IMR-90 (cell line): ENCODE measurements around the gene NUP210L. TPM values are rescaled to one million over a fixed set of nuclear protein-coding genes. Genes with fewer than 3 reads are reported as not detected.

Source experiments
- ATAC-seq: fragments of 200-7000 bp; cut with Tn5 transposase; 2 replicates; pipeline ENCODE4 v1.9.1; 2020; ENCODE audit warnings: low read depth, mild to moderate bottlenecking, moderate library complexity
- BruUV-seq: library from RNA; stranded (reverse); fragments of 400-500 nt; replicated peaks from 2 replicates; lab custom pipeline; 2021; lab: Mats Ljungman, UMichigan
- CTCF ChIA-PET: fragments of 300-600 bp; formaldehyde crosslinking; extraction: SDS; loops from one replicate; lab custom pipeline; 2021; ENCODE audit warnings: antibody characterized with exemption; lab: Yijun Ruan, JAX
- POLR2A ChIA-PET: fragments of 300-600 bp; sonication (Branson Sonifier 250); formaldehyde crosslinking; loops from one replicate; lab custom pipeline; 2022; ENCODE audit warnings: antibody characterized with exemption; ENCODE audit not compliant: unreplicated experiment; lab: Charles Lee
- DNase-seq: peaks from one replicate; pipeline ENCODE4 v3.0.0; 2013
- H2AFZ ChIP-seq: replicated peaks from 2 replicates; pipeline ENCODE3; 2013; ENCODE audit warnings: low read length, mild to moderate bottlenecking; ENCODE audit not compliant: poor library complexity
- H2AK5ac ChIP-seq: 2 replicates; pipeline ENCODE4 v1.6.1; 2013; ENCODE audit warnings: low read depth, low read length, inconsistent platforms
- H2AK9ac ChIP-seq: replicated peaks from 2 replicates; pipeline ENCODE3; 2013; ENCODE audit warnings: mild to moderate bottlenecking, low read depth, low read length, moderate library complexity; ENCODE audit not compliant: poor library complexity
- H2BK120ac ChIP-seq: 2 replicates; pipeline ENCODE4 v1.6.1; 2013; ENCODE audit warnings: low read depth, low read length, inconsistent platforms
- H2BK15ac ChIP-seq: 3 replicates; pipeline ENCODE4 v1.6.1; 2013; ENCODE audit warnings: low read depth, low read length, inconsistent platforms
- H2BK20ac ChIP-seq: 2 replicates; pipeline ENCODE4 v1.6.1; 2013; ENCODE audit warnings: low read depth, mild to moderate bottlenecking, inconsistent platforms, low read length, moderate library complexity
- H2BK5ac ChIP-seq: 2 replicates; pipeline ENCODE4 v1.6.1; 2013; ENCODE audit warnings: mild to moderate bottlenecking, low read depth, low read length, inconsistent platforms; ENCODE audit not compliant: poor library complexity, severe bottlenecking
- H3K14ac ChIP-seq: replicated peaks from 2 replicates; pipeline ENCODE4 v1.6.1; 2013; ENCODE audit warnings: low read depth, low read length, inconsistent platforms
- H3K18ac ChIP-seq: 2 replicates; pipeline ENCODE4 v1.6.1; 2013; ENCODE audit warnings: low read depth, low read length, control low read depth
- H3K23ac ChIP-seq: 2 replicates; pipeline ENCODE4 v1.6.1; 2013; ENCODE audit warnings: low read depth, low read length, inconsistent platforms
- H3K27ac ChIP-seq: 2 replicates; pipeline ENCODE4 v1.5.1; 2013; ENCODE audit warnings: mild to moderate bottlenecking, control low read depth, low read length; ENCODE audit not compliant: insufficient read depth
- H3K27me3 ChIP-seq: 2 replicates; pipeline ENCODE4 v1.6.1; 2013; ENCODE audit warnings: low read length; ENCODE audit not compliant: control insufficient read depth, insufficient read depth
- H3K36me3 ChIP-seq: 2 replicates; pipeline ENCODE4 v1.6.1; 2013; ENCODE audit warnings: low read length, mixed read lengths; ENCODE audit not compliant: control insufficient read depth, insufficient read depth
- H3K4ac ChIP-seq: 2 replicates; pipeline ENCODE4 v1.6.1; 2013; ENCODE audit warnings: low read depth, low read length, inconsistent platforms
- H3K4me1 ChIP-seq: 2 replicates; pipeline ENCODE4 v1.6.1; 2013; ENCODE audit warnings: low read length, mixed read lengths; ENCODE audit not compliant: control insufficient read depth, insufficient read depth
- H3K4me2 ChIP-seq: 2 replicates; pipeline ENCODE4 v1.6.1; 2013; ENCODE audit warnings: low read depth, mild to moderate bottlenecking, control low read depth, low read length, moderate library complexity
- H3K4me3 ChIP-seq: 2 replicates; pipeline ENCODE4 v1.5.1; 2013; ENCODE audit warnings: low read depth, mild to moderate bottlenecking, control low read depth, low read length, moderate library complexity; ENCODE audit not compliant: insufficient read depth
- H3K56ac ChIP-seq: 2 replicates; pipeline ENCODE4 v1.6.1; 2013; ENCODE audit warnings: low read length, inconsistent platforms; ENCODE audit not compliant: insufficient read depth; ENCODE audit errors: extremely low read depth
- H3K79me1 ChIP-seq, 2 experiments: 2 replicates each; pipeline ENCODE4 v1.6.1; 2013; ENCODE audit warnings: low read length in 2 of 2, inconsistent platforms in 1 of 2, low read depth in 1 of 2
- H3K9ac ChIP-seq: 2 replicates; pipeline ENCODE4 v1.6.1; 2013; ENCODE audit warnings: low read depth, low read length, control low read depth
- H3K9me1 ChIP-seq: 2 replicates; pipeline ENCODE4 v1.6.1; 2013; ENCODE audit warnings: low read length, inconsistent platforms; ENCODE audit not compliant: insufficient read depth
- H3K9me3 ChIP-seq: 2 replicates; pipeline ENCODE4 v1.6.1; 2013; ENCODE audit warnings: low read length; ENCODE audit not compliant: control insufficient read depth, insufficient read depth
- H4K20me1 ChIP-seq: 2 replicates; pipeline ENCODE4 v1.6.1; 2013; ENCODE audit warnings: low read length, inconsistent platforms; ENCODE audit not compliant: insufficient read depth
- H4K5ac ChIP-seq: 2 replicates; pipeline ENCODE4 v1.6.1; 2013; ENCODE audit warnings: mild to moderate bottlenecking, low read depth, low read length, control low read depth
- H4K8ac ChIP-seq, 2 experiments: 2 replicates each; pipeline ENCODE4 v1.6.1; 2013; ENCODE audit warnings: low read depth in 2 of 2, low read length in 2 of 2, control low read depth in 1 of 2, inconsistent platforms in 1 of 2
- H4K91ac ChIP-seq: 2 replicates; pipeline ENCODE4 v1.6.1; 2013; ENCODE audit warnings: low read depth, low read length, inconsistent platforms; ENCODE audit not compliant: insufficient read depth
- FOS ChIP-seq: fragments of 150-350 bp; IDR thresholded peaks from 2 replicates; pipeline ENCODE4 v1.6.1; 2016; ENCODE audit warnings: low read depth, low read length
- dilution Hi-C: fragments of 300-500 bp; cut with HindIII; formaldehyde crosslinking; loops from one replicate; pipeline ENCODE4 v1.14.3; 2018; ENCODE audit warnings: low sequenced_read_pairs; ENCODE audit not compliant: unreplicated experiment
- in situ Hi-C: fragments of 300-500 bp; cut with MboI; formaldehyde crosslinking; loops from 3 replicates; pipeline ENCODE4 v1.14.3; 2019; ENCODE audit warnings: low sequenced_read_pairs, inconsistent platforms, mixed read lengths
- intact Hi-C: fragments of 100-400 bp; cut with micrococcal nuclease; formaldehyde crosslinking; loops from 2 replicates; pipeline ENCODE4 v1.10.0; 2022
- polyA plus RNA-seq, 3 experiments: library from polyadenylated mRNA; depleted of rRNA; stranded (reverse); fragments of >200 nt; gene quantifications; 2 replicates each; pipeline ENCODE4 v1.2.3, GENCODE V29; 2012; ENCODE audit warnings: low replicate concordance in 1 of 3
- total RNA-seq: library from RNA; depleted of rRNA; stranded (reverse); fragments of >200 nt; gene quantifications from 2 replicates; pipeline ENCODE4 v1.2.3, GENCODE V29; 2012
- TF ChIP-seq, protein P1 (sequence below): fragments of 150-350 bp; IDR thresholded peaks from 2 replicates; pipeline ENCODE4 v1.6.1; 2017; ENCODE audit warnings: mild to moderate bottlenecking, antibody characterized with exemption, low read length, low read depth

Gene NUP210L
- total and polyA plus RNA-seq, 2 of the 4 experiments (the other 2 are of a cell fraction): under 0.01 to 0.02 TPM

DNA sequence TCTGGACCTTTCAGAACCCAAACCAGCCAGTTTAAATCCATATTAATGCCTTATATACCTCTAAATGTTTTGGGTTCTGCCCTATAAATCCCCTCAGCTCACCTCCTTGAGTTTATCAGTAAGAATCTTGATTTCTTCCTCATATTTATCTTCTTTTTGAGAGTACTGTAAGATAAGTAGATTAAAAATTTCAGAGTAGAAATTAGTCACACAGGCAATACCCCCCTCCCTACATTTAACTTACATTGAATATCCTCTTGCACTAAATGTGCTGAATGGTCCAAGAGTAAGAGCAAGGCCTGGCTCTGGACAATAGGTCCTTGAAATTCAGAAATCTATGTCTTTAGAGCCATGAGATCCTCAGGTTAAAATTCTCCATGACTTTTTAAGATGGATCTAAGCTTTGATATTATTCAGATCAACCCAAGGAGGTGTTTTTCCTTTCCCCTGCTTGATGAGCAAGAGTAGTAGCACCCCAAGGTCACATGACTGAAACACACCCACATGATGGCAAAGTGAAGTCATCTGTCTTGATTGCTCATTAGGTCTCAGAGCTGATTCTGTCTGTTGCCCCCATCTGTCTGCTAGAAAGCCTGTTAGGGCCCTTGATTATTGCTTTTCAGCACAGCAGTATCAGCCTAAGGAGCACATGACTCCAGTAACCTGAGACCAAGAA is 15.8 kb upstream of the NUP210L start:
- TF ChIP-seq FOS: no peak
- TF ChIP-seq, protein P1, sequence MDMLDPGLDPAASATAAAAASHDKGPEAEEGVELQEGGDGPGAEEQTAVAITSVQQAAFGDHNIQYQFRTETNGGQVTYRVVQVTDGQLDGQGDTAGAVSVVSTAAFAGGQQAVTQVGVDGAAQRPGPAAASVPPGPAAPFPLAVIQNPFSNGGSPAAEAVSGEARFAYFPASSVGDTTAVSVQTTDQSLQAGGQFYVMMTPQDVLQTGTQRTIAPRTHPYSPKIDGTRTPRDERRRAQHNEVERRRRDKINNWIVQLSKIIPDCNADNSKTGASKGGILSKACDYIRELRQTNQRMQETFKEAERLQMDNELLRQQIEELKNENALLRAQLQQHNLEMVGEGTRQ: peak; percentile 74
- Histone ChIP-seq H3K14ac (no peak overlapping the region), H2BK15ac (no peak overlapping the region), H3K23ac (no peak overlapping the region), H3K9ac (no peak overlapping the region), H2BK120ac (no peak overlapping the region), H2AFZ (no peak overlapping the region), H3K79me1 (peaks cover 49 to 63% of the 10 kb centered on the region in 2 experiments), H4K20me1 (peaks cover 54% of the 10 kb centered on the region), H3K56ac (no peak overlapping the region), H3K4me1 (peaks cover 2% of the 10 kb centered on the region; the same call in 1 of the 2 replicates), H3K36me3 (peaks cover 72% of the 10 kb centered on the region), H2AK9ac (no peak overlapping the region), H4K91ac (no peak overlapping the region), H3K9me1 (peaks cover 2% of the 10 kb centered on the region; the same call in 1 of the 2 replicates), H3K4ac (no peak overlapping the region), H3K27ac (no peak overlapping the region), H3K4me3 (no peak overlapping the region), H3K18ac (no peak overlapping the region), H4K5ac (no peak overlapping the region), H3K9me3 (no peaks in the 10 kb centered on the region), H3K27me3 (no peaks in the 10 kb centered on the region), H2AK5ac (no peak overlapping the region), H2BK20ac (no peak overlapping the region), H4K8ac (no peak overlapping the region), H3K4me2 (no peak overlapping the region), H2BK5ac (no peak overlapping the region)
- DNase-seq (no peak), ATAC-seq (no peak; the same call in 1 of the 2 replicates)
- in situ Hi-C loops (no loop called here), dilution Hi-C loops (no loop called here), intact Hi-C loops (no loop called here)
- ChIA-PET POLR2A (no interaction called here), CTCF (no interaction called here)
- BruUV-seq: no TSS peak
